Measurements from ENCODE around the gene UXS1. TPM values are rescaled to one million over a fixed set of nuclear protein-coding genes. Genes with fewer than 3 reads are reported as not detected.
A peak's percentile ranks its signal among the peaks of the same experiment; 100 is the strongest.

Gene UXS1
- total and polyA plus RNA-seq, 9 of the 15 experiments (the other 6 are each of a cell fraction or from before 2014, with no cell fraction given), result 5.8 to 25.8 (median 15.0) TPM

DNA sequence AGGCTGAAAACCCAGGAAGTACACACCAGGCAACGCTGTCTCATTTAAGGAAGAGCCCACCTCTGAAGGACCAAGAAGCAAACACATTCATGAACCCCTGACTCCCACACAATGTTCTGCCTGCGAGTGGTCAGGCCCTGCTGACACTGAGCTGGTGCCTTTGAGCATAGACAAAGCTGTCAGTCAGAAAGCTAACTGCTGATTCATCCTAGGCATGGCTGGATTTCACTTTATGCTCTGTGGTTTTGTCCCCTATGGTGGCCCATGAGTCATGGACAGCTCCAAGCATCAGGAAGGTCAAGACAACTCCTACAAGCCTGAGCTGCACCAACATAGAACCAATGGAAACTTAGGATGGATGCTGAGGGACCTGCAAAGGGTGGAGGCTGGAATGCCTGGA lies 78.9 kb downstream of the UXS1 start (continued):
- TF ChIP-seq, protein P1, sequence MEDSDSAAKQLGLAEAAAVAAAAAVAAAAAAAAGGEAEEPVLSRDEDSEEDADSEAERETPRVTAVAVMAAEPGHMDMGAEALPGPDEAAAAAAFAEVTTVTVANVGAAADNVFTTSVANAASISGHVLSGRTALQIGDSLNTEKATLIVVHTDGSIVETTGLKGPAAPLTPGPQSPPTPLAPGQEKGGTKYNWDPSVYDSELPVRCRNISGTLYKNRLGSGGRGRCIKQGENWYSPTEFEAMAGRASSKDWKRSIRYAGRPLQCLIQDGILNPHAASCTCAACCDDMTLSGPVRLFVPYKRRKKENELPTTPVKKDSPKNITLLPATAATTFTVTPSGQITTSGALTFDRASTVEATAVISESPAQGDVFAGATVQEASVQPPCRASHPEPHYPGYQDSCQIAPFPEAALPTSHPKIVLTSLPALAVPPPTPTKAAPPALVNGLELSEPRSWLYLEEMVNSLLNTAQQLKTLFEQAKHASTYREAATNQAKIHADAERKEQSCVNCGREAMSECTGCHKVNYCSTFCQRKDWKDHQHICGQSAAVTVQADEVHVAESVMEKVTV (CRISPR knock-in tag; IDR thresholded peaks at IDR 0.05), result no peak
- TF ChIP-seq GABPA (tag; conservative IDR thresholded peaks at IDR 0.05; ENCODE audit: low read depth) (no peak), ETV6 (IDR thresholded peaks at IDR 0.05; ENCODE audit: borderline replicate concordance in 1 of 2, low read depth in 2 of 2, low read length in 1 of 2) (no peak), ETV6 (CRISPR knock-in tag; IDR thresholded peaks at IDR 0.05; ENCODE audit: borderline replicate concordance) (no peak), MTA3 (IDR thresholded peaks at IDR 0.05; ENCODE audit: borderline replicate concordance) (0 out of 2 replicates have a peak, but pooled peaks have one; percentile 36), ZBTB17 (CRISPR knock-in tag; IDR thresholded peaks at IDR 0.05) (no peak), FOS (IDR thresholded peaks at IDR 0.05; ENCODE audit: extremely low read depth, insufficient read length) (peak; percentile 37), MIER1 (IDR thresholded peaks at IDR 0.05; ENCODE audit: low read depth) (peak; percentile 84), MCM5 (IDR thresholded peaks at IDR 0.05; ENCODE audit: low read depth) (no peak), TCF3 (CRISPR knock-in tag; IDR thresholded peaks at IDR 0.05) (peak; percentile 17; the same call in 1 of the 2 replicates), EHMT2 (IDR thresholded peaks at IDR 0.05) (peak; percentile 97), HNRNPK (IDR thresholded peaks at IDR 0.05; ENCODE audit: low read depth, low read length, poor library complexity, severe bottlenecking) (no peak), FUS (optimal IDR thresholded peaks at IDR 0.05; ENCODE audit: low read depth, low read length) (no peak), NCOR1 (IDR thresholded peaks at IDR 0.05) (peak; percentile 33; the same call in 1 of the 2 replicates), RBM14 (IDR thresholded peaks at IDR 0.05; ENCODE audit: borderline replicate concordance, insufficient read depth, low read depth, low read length) (no peak), ZNF217 (CRISPR knock-in tag; IDR thresholded peaks at IDR 0.05) (no peak)
- TF ChIP-seq, protein P2, sequence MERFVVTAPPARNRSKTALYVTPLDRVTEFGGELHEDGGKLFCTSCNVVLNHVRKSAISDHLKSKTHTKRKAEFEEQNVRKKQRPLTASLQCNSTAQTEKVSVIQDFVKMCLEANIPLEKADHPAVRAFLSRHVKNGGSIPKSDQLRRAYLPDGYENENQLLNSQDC (CRISPR knock-in tag; IDR thresholded peaks at IDR 0.05), result no peak
- TF ChIP-seq, protein P3, sequence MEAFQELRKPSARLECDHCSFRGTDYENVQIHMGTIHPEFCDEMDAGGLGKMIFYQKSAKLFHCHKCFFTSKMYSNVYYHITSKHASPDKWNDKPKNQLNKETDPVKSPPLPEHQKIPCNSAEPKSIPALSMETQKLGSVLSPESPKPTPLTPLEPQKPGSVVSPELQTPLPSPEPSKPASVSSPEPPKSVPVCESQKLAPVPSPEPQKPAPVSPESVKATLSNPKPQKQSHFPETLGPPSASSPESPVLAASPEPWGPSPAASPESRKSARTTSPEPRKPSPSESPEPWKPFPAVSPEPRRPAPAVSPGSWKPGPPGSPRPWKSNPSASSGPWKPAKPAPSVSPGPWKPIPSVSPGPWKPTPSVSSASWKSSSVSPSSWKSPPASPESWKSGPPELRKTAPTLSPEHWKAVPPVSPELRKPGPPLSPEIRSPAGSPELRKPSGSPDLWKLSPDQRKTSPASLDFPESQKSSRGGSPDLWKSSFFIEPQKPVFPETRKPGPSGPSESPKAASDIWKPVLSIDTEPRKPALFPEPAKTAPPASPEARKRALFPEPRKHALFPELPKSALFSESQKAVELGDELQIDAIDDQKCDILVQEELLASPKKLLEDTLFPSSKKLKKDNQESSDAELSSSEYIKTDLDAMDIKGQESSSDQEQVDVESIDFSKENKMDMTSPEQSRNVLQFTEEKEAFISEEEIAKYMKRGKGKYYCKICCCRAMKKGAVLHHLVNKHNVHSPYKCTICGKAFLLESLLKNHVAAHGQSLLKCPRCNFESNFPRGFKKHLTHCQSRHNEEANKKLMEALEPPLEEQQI (IDR thresholded peaks at IDR 0.05), result no peak
- TF ChIP-seq, protein P4, sequence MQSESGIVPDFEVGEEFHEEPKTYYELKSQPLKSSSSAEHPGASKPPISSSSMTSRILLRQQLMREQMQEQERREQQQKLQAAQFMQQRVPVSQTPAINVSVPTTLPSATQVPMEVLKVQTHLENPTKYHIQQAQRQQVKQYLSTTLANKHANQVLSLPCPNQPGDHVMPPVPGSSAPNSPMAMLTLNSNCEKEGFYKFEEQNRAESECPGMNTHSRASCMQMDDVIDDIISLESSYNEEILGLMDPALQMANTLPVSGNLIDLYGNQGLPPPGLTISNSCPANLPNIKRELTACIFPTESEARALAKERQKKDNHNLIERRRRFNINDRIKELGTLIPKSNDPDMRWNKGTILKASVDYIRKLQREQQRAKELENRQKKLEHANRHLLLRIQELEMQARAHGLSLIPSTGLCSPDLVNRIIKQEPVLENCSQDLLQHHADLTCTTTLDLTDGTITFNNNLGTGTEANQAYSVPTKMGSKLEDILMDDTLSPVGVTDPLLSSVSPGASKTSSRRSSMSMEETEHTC (IDR thresholded peaks at IDR 0.05), result no peak
- TF ChIP-seq, protein P5, sequence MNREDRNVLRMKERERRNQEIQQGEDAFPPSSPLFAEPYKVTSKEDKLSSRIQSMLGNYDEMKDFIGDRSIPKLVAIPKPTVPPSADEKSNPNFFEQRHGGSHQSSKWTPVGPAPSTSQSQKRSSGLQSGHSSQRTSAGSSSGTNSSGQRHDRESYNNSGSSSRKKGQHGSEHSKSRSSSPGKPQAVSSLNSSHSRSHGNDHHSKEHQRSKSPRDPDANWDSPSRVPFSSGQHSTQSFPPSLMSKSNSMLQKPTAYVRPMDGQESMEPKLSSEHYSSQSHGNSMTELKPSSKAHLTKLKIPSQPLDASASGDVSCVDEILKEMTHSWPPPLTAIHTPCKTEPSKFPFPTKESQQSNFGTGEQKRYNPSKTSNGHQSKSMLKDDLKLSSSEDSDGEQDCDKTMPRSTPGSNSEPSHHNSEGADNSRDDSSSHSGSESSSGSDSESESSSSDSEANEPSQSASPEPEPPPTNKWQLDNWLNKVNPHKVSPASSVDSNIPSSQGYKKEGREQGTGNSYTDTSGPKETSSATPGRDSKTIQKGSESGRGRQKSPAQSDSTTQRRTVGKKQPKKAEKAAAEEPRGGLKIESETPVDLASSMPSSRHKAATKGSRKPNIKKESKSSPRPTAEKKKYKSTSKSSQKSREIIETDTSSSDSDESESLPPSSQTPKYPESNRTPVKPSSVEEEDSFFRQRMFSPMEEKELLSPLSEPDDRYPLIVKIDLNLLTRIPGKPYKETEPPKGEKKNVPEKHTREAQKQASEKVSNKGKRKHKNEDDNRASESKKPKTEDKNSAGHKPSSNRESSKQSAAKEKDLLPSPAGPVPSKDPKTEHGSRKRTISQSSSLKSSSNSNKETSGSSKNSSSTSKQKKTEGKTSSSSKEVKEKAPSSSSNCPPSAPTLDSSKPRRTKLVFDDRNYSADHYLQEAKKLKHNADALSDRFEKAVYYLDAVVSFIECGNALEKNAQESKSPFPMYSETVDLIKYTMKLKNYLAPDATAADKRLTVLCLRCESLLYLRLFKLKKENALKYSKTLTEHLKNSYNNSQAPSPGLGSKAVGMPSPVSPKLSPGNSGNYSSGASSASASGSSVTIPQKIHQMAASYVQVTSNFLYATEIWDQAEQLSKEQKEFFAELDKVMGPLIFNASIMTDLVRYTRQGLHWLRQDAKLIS (CRISPR knock-in tag; IDR thresholded peaks at IDR 0.05), result no peak

All from K562 (cell line).